ENCODE results near the gene SLC35G6.
"Not testable (repeated sequence)": the region's sequence is repeated elsewhere in the genome, so short reads cannot be mapped to it uniquely, and the experiment has no call there.

Gene SLC35G6

GRCh38 chr17:7476494-7476893, 4.8 kb upstream of the SLC35G6 start:
- Histone ChIP-seq H3K36me3 (ENCODE audit: control insufficient read depth, insufficient read depth, low read length) (no peaks in the 10 kb centered on the region), H3K9me3 (ENCODE audit: control insufficient read depth, low read length) (no peaks in the 10 kb centered on the region), H3K4me1 (ENCODE audit: control insufficient read depth, insufficient read depth, low read length) (peaks cover 43% of the 10 kb centered on the region), H3K9ac (ENCODE audit: low read length) (no peak overlapping the region), H3K27me3 (ENCODE audit: control insufficient read depth, insufficient read depth, low read length) (no peaks in the 10 kb centered on the region), H3K4me3 (ENCODE audit: low read length) (no peak overlapping the region)

- peak overlapping the region; percentile 93 for H3K9ac ChIP-seq (ENCODE audit: low read length)
- no peaks in the 10 kb centered on the region for H3K27me3 ChIP-seq (ENCODE audit: control insufficient read depth, insufficient read depth, low read length)
- H3K4me1 ChIP-seq (ENCODE audit: control insufficient read depth, insufficient read depth, low read length) = peaks cover 43% of the 10 kb centered on the region
- no peaks in the 10 kb centered on the region for H3K9me3 ChIP-seq (ENCODE audit: control insufficient read depth, low read length)
- no peaks in the 10 kb centered on the region for H3K36me3 ChIP-seq (ENCODE audit: control insufficient read depth, insufficient read depth, low read length)
- no peak overlapping the region for H3K4me3 ChIP-seq (ENCODE audit: low read length)
These were observed 4.3 kb upstream of the SLC35G6 start for GRCh38 chr17:7476951-7477350.

GRCh38 chr17:7477392-7478275, 3.6 kb upstream of the SLC35G6 start:
- H3K9ac ChIP-seq (ENCODE audit: low read length) = peak overlapping the region; percentile 93
- H3K9me3 ChIP-seq (ENCODE audit: control insufficient read depth, low read length) = no peaks in the 10 kb centered on the region
- H3K36me3 ChIP-seq (ENCODE audit: control insufficient read depth, insufficient read depth, low read length) = no peaks in the 10 kb centered on the region
- peaks cover 43% of the 10 kb centered on the region for H3K4me1 ChIP-seq (ENCODE audit: control insufficient read depth, insufficient read depth, low read length)
- H3K27me3 ChIP-seq (ENCODE audit: control insufficient read depth, insufficient read depth, low read length) = no peaks in the 10 kb centered on the region
- H3K4me3 ChIP-seq (ENCODE audit: low read length) = peak overlapping the region; percentile 66

GRCh38 chr17:7478276-7479212, 2.7 kb upstream of the SLC35G6 start:
- Histone ChIP-seq H3K9ac (ENCODE audit: low read length) (peak overlapping the region; percentile 93), H3K9me3 (ENCODE audit: control insufficient read depth, low read length) (no peaks in the 10 kb centered on the region), H3K36me3 (ENCODE audit: control insufficient read depth, insufficient read depth, low read length) (no peaks in the 10 kb centered on the region), H3K27me3 (ENCODE audit: control insufficient read depth, insufficient read depth, low read length) (no peaks in the 10 kb centered on the region), H3K4me1 (ENCODE audit: control insufficient read depth, insufficient read depth, low read length) (peaks cover 47% of the 10 kb centered on the region), H3K4me3 (ENCODE audit: low read length) (peak overlapping the region; percentile 66)

GRCh38 chr17:7479213-7480088, 1.8 kb upstream of the SLC35G6 start, which contains the start of gene ZBTB4:
Gene ZBTB4, minus strand, starts transcription at chr17:7479631. Its CDS starts 12,830 bp downstream, at chr17:7466801.
- Histone ChIP-seq H3K9ac (ENCODE audit: low read length) (peak within 1 kb of the TSS; percentile 93), H3K9me3 (ENCODE audit: control insufficient read depth, low read length) (no peaks in the 10 kb centered on the region), H3K27me3 (ENCODE audit: control insufficient read depth, insufficient read depth, low read length) (no peaks in the 10 kb centered on the region), H3K4me1 (ENCODE audit: control insufficient read depth, insufficient read depth, low read length) (peaks cover 47% of the 10 kb centered on the region), H3K36me3 (ENCODE audit: control insufficient read depth, insufficient read depth, low read length) (no peaks in the 10 kb centered on the region), H3K4me3 (ENCODE audit: low read length) (peak within 1 kb of the TSS; percentile 92)

GRCh38 chr17:7480089-7480384, 1.2 kb upstream of the SLC35G6 start:
- H3K9me3 ChIP-seq (ENCODE audit: control insufficient read depth, low read length) = no peaks in the 10 kb centered on the region
- H3K9ac ChIP-seq (ENCODE audit: low read length) = peak overlapping the region; percentile 87
- H3K4me3 ChIP-seq (ENCODE audit: low read length) = peak overlapping the region; percentile 92
- no peaks in the 10 kb centered on the region for H3K27me3 ChIP-seq (ENCODE audit: control insufficient read depth, insufficient read depth, low read length)
- H3K36me3 ChIP-seq (ENCODE audit: control insufficient read depth, insufficient read depth, low read length) = no peaks in the 10 kb centered on the region
- peaks cover 47% of the 10 kb centered on the region for H3K4me1 ChIP-seq (ENCODE audit: control insufficient read depth, insufficient read depth, low read length)

- H3K9ac ChIP-seq (ENCODE audit: low read length); H3K4me3 ChIP-seq (ENCODE audit: low read length); H3K27me3 ChIP-seq (ENCODE audit: control insufficient read depth, insufficient read depth, low read length); H3K36me3 ChIP-seq (ENCODE audit: control insufficient read depth, insufficient read depth, low read length); H3K9me3 ChIP-seq (ENCODE audit: control insufficient read depth, low read length): not testable (repeated sequence)
- peaks cover 42% of the 10 kb centered on the region for H3K4me1 ChIP-seq (ENCODE audit: control insufficient read depth, insufficient read depth, low read length)
These were observed 846 bp downstream of the SLC35G6 start for GRCh38 chr17:7481842-7482741.

- H3K9ac ChIP-seq (ENCODE audit: low read length) = peak overlapping the region; percentile 99
- not testable (repeated sequence) for H3K27me3 ChIP-seq (ENCODE audit: control insufficient read depth, insufficient read depth, low read length)
These were observed 1.5 kb downstream of the SLC35G6 start for GRCh38 chr17:7482742-7483088.

GRCh38 chr17:7483255-7484066, 2.2 kb downstream of the SLC35G6 start:
- Histone ChIP-seq H3K27me3 (ENCODE audit: control insufficient read depth, insufficient read depth, low read length) (no peaks in the 10 kb centered on the region), H3K9ac (ENCODE audit: low read length) (peak overlapping the region; percentile 99), H3K4me1 (ENCODE audit: control insufficient read depth, insufficient read depth, low read length) (peaks cover 37% of the 10 kb centered on the region), H3K36me3 (ENCODE audit: control insufficient read depth, insufficient read depth, low read length) (no peaks in the 10 kb centered on the region), H3K4me3 (ENCODE audit: low read length) (peak overlapping the region; percentile 91), H3K9me3 (ENCODE audit: control insufficient read depth, low read length) (no peaks in the 10 kb centered on the region)

More at GRCh38 chr17:7482742-7483088, 1.5 kb downstream of the SLC35G6 start:
- not testable (repeated sequence) for H3K9me3 ChIP-seq (ENCODE audit: control insufficient read depth, low read length); H3K36me3 ChIP-seq (ENCODE audit: control insufficient read depth, insufficient read depth, low read length)
- Histone ChIP-seq H3K4me3 (ENCODE audit: low read length) (peak overlapping the region; percentile 91), H3K4me1 (ENCODE audit: control insufficient read depth, insufficient read depth, low read length) (peaks cover 42% of the 10 kb centered on the region)

GRCh38 chr17:7484067-7484918, 3.0 kb downstream of the SLC35G6 start, which contains the start of gene POLR2A:
Gene POLR2A, plus strand, starts transcription at chr17:7484366.
- no peaks in the 10 kb centered on the region for H3K9me3 ChIP-seq (ENCODE audit: control insufficient read depth, low read length)
- H3K4me3 ChIP-seq (ENCODE audit: low read length) = peak within 1 kb of the TSS; percentile 91
- no peaks in the 10 kb centered on the region for H3K27me3 ChIP-seq (ENCODE audit: control insufficient read depth, insufficient read depth, low read length)
- H3K36me3 ChIP-seq (ENCODE audit: control insufficient read depth, insufficient read depth, low read length) = no peaks in the 10 kb centered on the region
- H3K9ac ChIP-seq (ENCODE audit: low read length) = peak within 1 kb of the TSS; percentile 99
- peaks cover 40% of the 10 kb centered on the region for H3K4me1 ChIP-seq (ENCODE audit: control insufficient read depth, insufficient read depth, low read length)

All from mucosa of stomach (tissue), 1 donor.